ENCODE data around the gene GPATCH2.

GPATCH2 gene

GRCh38 chr1:217561446-217561845, 69.4 kb downstream of the GPATCH2 start:
- ChIA-PET CTCF (no interaction called here), POLR2A (no interaction called here)

DNA sequence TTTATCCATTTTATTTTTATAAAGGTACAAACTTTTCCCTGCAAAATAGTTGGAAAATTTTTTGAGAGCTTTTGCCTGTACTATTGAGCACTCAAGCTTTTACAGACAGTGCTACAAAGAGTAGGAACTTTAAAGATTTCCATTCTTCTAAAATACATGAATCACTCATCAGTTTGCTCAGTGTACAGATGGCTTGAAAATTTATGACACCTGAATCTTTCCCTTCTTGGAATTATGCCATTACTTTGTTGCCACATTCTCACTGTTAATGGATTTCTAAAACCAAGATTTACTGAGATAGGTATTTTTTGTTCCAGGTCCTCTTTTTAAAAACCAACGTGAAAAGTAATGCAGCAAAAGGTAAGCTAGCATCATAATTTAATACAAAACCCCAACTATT, 76.0 kb downstream of the GPATCH2 start:
- no peak overlapping the region for H3K4me3 ChIP-seq (ENCODE audit: low read depth, low read length)
- CTCF ChIA-PET = no interaction called here
- no peak for DNase-seq (ENCODE audit: low read depth, low spot score)
- TF ChIP-seq, protein P1, sequence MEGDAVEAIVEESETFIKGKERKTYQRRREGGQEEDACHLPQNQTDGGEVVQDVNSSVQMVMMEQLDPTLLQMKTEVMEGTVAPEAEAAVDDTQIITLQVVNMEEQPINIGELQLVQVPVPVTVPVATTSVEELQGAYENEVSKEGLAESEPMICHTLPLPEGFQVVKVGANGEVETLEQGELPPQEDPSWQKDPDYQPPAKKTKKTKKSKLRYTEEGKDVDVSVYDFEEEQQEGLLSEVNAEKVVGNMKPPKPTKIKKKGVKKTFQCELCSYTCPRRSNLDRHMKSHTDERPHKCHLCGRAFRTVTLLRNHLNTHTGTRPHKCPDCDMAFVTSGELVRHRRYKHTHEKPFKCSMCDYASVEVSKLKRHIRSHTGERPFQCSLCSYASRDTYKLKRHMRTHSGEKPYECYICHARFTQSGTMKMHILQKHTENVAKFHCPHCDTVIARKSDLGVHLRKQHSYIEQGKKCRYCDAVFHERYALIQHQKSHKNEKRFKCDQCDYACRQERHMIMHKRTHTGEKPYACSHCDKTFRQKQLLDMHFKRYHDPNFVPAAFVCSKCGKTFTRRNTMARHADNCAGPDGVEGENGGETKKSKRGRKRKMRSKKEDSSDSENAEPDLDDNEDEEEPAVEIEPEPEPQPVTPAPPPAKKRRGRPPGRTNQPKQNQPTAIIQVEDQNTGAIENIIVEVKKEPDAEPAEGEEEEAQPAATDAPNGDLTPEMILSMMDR (IDR thresholded peaks at IDR 0.05; ENCODE audit: insufficient read depth, low read length, missing control alignments) = no peak
- POLR2A ChIA-PET = no interaction called here

More at GRCh38 chr1:217561446-217561845, 69.4 kb downstream of the GPATCH2 start:
- H3K4me3 ChIP-seq (ENCODE audit: low read depth, low read length) = no peak overlapping the region
- TF ChIP-seq, protein P1 (IDR thresholded peaks at IDR 0.05; ENCODE audit: insufficient read depth, low read length, missing control alignments) = no peak
- no peak for DNase-seq (ENCODE audit: low read depth, low spot score)

GRCh38 chr1:217553949-217554509, 76.9 kb downstream of the GPATCH2 start:
- H3K4me3 ChIP-seq (ENCODE audit: low read depth, low read length) = no peak overlapping the region
- no peak for DNase-seq (ENCODE audit: low read depth, low spot score)
- ChIA-PET POLR2A (no interaction called here), CTCF (no interaction called here)
- TF ChIP-seq, protein P1 (IDR thresholded peaks at IDR 0.05; ENCODE audit: insufficient read depth, low read length, missing control alignments) = no peak

- DNase-seq (ENCODE audit: low read depth, low spot score) = no peak
- ChIA-PET CTCF (no interaction called here), POLR2A (no interaction called here)
- no peak overlapping the region for H3K4me3 ChIP-seq (ENCODE audit: low read depth, low read length)
- TF ChIP-seq, protein P1 (IDR thresholded peaks at IDR 0.05; ENCODE audit: insufficient read depth, low read length, missing control alignments) = no peak
Observed at GRCh38 chr1:217552339-217552951, 78.4 kb downstream of the GPATCH2 start.

DNA sequence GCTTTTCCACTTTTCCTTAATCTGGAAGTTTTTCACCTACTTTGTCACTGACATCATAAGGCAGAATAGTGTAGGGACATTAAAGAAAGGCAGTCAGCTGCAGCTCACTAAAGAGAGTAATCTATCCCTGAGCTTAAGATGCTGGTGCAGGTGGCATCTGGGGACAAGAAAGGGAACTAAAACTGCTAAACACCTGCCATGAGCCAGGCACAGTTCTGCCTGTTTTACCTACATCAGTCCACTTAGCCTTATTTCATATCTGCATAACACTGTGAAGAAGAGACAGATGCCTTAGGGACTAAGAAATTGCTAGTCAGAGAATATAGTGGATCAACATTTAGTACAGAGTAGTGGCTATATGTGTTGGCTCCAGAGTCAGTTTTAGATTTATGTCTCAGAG, 88.1 kb downstream of the GPATCH2 start:
- TF ChIP-seq, protein P1 (IDR thresholded peaks at IDR 0.05; ENCODE audit: insufficient read depth, low read length, missing control alignments) = no peak
- POLR2A ChIA-PET = no interaction called here

DNA sequence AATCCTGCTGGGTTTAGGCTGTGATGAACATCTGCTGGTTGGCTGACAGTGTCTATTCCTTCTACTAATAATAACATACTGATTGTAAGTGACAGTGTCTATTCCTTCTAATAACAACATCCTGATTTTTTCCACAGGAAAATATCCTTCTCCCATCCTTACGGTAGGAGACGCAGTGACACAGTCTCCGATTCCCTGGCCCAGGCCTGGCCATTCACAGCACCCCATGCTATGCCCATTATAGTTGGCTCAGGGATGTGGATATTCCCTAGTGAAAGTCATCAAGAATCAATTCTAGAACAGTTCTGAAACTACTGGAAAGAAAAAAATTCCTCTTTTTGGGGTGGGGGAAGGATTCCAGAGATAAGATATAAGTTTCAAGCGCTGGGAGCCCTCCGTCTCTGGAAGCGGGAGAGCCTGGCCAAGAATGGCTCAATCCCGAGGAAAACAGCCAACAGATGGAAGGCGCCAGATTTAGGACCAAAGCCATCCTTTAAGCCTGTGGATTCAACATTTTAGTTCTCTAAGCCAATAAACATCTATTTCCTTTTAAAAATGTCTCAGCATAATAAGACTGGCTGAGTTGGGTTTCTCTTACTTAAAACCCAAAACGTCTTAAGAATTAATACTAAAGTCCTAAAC, 88.6 kb downstream of the GPATCH2 start:
- POLR2A ChIA-PET = no interaction called here
- CTCF ChIA-PET = interaction anchor here (0.6 to 1.4 kb wide), 2 partner anchors 14 to 15 kb away, joined by 3 to 4 read pairs; no protein-coding TSS in a partner anchor
- DNase-seq (ENCODE audit: low read depth, low spot score) = no peak
- H3K4me3 ChIP-seq (ENCODE audit: low read depth, low read length) = no peak overlapping the region
- TF ChIP-seq, protein P1 (IDR thresholded peaks at IDR 0.05; ENCODE audit: insufficient read depth, low read length, missing control alignments) = no peak

More for the DNA sequence above, 88.1 kb downstream of the GPATCH2 start:
- DNase-seq (ENCODE audit: low read depth, low spot score) = no peak
- CTCF ChIA-PET = no interaction called here
- H3K4me3 ChIP-seq (ENCODE audit: low read depth, low read length) = no peak overlapping the region

Measured in AG04449 (cell line).